Retina (tissue), 1 donor: ENCODE results near the gene VPS37C.
A peak's percentile ranks its signal among the peaks of the same experiment; 100 is the strongest.

ENCODE experiments used
- DNase-seq: peaks from one replicate; pipeline ENCODE4 v3.0.0-alpha.2; 2016

VPS37C gene

DNA sequence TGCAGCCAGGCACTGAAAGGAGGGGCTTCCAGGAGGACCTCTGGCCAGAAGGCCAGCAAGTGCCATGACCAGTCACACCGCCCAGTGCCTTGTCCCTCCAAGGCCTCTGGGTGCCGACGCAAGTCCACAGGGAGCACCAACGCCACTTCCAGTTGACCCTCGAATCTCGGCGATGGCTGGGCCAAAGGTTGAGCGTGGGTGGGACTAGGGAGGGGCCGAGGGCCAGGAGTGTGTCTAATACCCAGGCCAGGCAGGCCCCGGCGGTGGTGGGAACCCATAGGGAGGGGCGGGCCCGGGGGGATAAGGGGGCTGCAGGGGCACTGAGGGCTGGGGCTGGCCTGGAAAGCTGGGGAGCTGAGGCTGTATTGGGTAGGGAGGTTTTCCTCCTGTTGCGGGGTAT is 29.6 kb downstream of the VPS37C start:
- no peak for DNase-seq

DNA sequence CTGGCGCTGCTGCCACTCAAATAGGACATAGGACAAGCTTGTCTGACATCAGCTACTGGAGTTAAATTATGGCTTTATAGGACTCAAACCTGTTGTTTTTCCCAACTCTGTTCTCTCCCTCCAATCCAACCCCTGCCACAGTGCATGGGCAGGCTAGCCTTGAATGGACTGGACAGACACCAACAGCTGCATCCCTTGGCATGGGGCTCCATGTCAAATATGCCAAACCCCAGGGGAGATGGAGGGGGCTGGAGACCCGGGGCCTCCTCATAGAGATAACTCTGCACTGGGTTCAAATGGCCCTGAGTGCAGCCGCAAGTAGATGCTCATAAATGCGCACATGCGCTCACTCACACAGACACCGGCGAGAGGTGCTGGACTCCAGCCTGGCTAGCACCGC is 30.0 kb downstream of the VPS37C start:
- no peak for DNase-seq

DNA sequence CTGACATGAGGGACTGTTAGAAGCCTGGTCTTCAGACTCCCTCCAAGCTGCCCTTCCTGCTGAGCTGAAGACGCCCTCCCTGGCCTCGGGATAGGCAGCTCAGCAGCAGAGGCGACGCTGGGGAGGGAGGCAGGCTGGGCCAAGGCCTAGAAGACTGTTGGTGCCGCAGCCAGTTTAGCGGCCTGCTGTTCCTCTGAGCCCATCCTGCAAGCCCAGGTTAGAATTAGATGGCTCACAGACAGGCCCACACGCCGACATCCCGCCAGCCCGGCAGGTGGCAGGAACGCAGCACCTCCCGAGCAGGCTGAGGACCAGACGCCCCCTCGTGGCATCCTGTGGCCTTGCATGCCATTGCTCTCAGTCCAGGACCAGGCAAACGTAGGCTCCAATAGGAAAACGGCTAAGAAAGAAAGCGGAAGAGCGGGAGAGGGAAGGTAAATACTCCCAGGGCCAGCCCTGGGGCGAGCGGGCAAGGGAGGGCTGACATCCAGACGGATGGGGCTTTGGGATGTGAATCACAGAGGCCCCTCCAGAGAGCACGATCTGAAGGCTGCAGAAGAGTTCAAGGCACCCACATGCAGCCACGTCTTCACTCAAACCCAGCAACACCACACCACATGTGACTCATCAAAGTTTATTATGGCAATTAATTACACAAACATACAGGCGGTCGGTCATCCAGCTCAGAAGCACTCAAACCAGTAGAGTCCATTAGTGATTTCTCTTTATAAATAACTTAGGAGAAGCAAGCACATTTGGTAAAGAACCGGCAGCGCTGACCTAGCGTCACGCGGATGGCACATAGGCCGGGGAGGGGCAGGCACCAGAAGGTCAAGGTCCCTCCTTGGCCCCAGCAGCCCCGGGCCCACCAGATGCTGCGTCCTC is 31.3 kb downstream of the VPS37C start:
- peak; percentile 92 for DNase-seq

DNA sequence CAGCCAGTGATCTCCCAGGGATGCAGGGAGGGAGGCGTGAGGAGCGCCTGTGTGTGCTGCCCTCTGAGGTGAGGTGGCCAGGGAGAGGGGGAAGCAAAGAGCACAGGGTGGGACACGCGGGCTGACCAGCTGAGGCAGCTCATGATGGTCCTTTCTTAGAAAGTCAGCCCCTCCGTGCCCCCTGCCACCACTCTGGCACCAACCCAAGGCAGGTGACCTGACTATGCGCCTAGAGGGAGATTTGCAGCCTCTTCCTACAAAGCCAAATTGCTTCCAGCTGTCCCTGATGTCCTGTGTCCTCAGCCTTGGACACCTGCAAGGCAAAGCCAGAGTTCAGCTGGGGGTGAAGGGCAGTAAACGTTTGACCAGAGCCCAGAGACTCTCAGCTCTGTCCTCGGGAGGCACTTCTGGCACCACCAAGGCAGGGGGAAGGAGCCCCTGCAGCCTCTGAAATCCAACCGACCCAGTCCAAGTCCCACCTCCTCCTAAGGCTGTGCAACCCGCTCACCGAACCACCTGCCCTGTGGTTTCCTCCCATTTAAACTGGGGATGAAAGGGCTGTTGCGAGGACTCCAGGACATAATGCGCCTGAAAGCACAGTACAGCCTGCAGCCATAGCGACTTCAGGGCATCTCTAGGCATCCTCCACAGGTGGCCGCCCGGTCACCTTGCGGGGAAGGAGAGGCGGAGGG is 32.1 kb downstream of the VPS37C start:
- no peak for DNase-seq

DNA sequence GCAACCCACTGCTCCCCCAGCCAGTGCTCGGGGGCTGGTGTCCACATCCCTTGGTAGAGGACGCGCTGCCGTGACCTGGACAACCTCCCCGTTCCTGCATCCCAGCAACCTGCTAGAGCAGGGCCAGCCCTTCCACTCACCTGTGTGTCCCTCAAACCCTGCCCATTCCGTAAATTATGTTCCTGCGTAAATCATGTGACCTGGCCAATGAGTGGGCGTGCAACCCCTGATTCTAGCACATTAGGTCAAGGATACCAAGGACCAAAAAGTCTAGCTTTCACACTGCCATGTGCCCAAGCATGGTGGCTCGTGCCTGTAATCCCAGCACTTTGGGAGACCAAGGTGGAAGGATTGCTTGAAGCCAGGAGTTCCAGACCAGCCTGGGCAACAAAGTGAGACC is 33.2 kb downstream of the VPS37C start:
- no peak for DNase-seq

DNA sequence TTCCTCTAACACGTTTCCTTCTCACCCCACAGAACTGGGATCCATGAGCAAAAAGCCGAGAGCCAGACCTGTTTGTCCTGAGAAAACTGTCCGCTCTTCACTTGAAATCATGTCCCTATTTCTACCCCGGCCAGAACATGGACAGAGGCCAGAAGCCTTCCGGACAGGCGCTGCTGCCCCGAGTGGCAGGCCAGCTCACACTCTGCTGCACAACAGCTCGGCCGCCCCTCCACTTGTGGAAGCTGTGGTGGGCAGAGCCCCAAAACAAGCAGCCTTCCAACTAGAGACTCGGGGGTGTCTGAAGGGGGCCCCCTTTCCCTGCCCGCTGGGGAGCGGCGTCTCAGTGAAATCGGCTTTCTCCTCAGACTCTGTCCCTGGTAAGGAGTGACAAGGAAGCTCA is 35.0 kb downstream of the VPS37C start:
- DNase-seq = peak; percentile 63

DNA sequence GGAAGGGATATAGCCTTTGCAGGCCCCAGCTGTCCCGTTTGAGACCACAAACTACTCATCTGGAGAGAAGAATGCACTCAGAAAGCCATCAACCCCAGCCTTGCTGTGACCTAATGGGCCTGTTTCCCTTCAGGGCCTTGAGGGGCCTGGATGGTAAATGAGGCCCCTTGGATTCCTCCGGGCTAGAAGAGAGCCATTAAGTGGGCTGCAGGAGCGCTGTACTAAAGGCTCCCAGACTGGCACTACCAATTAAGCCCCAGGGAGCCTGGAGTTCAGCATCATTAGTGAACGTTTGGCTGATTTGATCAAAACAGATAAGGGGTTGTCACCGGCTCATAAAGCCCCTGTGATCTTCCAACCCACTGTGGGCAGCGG is 35.9 kb downstream of the VPS37C start:
- peak; percentile 86 for DNase-seq

DNA sequence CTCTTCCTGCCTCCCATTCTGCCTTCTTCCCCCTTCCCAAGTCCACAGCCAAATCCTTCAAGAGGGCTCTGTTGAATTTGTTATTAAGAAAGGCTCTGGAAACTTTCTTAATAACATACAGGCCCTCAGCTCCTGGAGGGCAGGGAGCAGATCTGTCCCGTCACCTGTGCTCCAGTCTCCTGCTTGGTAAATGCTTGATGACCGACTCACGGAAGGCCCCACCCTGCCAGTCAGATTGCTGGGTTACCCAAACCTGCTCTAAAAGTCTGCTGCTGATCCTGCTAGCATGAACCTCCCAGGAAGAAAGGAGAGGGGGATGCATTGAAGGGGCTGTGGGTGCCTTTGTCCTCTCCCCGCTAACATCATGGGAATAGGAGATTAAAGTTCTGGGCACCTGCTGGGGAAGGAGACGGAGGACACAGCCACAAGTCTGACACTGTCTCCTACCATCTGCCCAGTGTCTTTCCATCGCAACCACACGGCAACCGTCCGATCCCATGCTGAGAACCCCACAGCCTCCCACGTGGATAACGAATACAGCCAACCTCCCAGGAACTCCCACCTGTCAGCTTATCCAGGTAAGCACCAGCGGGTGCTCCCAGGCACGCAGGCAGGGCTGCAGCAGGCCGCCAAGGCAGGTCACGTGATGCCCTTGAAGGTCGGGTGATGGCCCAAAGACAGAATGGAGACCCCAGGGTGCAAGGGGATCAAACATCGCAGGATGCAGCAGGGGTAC is 36.5 kb downstream of the VPS37C start:
- no peak for DNase-seq

DNA sequence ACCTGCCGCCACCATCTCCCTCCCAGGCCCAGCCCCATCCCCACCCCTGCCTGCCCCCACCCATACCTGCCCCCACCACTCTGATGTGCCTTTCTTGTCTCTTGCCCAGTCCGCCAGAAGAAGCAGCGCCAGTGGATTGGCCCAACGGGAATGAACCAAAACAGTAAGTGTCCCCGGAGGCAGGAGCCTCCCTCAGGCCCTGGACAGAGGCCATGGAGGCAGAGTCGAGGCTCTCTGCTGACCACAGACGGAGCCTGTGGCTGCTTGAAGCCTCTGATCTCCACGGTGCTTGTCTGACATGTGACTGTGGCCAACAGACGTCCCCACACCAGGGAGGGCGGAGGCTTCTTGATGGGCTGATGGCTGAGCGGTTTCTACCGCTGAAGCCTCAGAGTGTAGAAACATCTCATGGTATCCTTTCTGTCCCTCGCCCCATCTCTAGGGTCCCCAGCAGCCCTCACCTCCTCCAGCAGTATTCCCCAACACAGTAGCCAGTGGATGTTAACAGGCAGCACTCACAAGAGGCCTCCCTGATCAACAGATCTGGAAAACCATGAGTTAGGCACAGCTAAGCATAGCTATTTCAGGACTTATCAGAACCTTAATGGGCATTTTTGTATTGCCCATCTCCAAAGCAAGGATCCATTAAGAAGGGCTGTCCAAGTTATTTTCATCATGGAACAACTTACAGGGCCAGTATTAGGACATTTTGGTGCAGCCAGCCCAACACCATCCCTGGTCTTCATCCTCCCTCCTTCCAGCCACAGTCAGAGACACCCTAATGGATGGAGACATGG is 37.3 kb downstream of the VPS37C start:
- DNase-seq = peak; percentile 29

DNA sequence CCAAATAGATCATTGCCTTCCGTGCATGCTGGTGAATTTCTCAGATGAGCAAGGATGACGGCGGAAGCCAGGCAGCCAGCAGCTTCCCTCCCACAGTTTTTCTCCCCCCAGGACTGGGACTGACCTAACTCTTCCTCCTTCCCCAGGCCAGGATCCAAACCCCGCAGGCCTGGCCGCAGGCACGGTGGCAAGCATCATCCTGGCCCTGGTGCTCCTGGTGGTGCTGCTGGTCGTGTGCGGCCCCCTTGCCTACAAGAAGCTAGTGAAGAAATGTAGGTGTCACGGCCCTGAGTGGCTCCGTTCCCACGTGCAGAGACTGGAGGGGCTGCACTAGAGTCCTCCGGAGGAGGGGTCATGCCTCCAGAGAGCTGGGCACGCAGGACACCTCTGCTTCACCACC is 38.5 kb downstream of the VPS37C start:
- no peak for DNase-seq

DNA sequence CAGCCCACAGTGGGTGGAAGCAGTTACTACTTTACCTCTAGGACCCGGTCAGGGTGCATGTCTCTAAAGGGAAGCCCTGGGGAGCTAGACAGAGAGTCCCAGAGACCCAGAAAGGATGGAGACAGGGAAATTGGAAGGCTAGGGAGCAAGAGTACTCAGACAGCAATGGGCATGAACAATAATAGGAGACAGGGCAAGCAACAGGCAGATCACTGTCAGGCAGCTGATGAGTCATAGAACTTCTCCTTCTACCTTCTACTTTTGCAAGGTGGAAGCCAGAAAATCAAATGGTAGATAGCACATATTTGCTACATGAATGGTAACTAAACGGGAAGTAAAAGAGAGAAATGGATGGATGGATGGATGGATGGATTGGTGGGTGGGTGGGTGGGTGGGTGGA is 39.3 kb downstream of the VPS37C start:
- DNase-seq = no peak

DNA sequence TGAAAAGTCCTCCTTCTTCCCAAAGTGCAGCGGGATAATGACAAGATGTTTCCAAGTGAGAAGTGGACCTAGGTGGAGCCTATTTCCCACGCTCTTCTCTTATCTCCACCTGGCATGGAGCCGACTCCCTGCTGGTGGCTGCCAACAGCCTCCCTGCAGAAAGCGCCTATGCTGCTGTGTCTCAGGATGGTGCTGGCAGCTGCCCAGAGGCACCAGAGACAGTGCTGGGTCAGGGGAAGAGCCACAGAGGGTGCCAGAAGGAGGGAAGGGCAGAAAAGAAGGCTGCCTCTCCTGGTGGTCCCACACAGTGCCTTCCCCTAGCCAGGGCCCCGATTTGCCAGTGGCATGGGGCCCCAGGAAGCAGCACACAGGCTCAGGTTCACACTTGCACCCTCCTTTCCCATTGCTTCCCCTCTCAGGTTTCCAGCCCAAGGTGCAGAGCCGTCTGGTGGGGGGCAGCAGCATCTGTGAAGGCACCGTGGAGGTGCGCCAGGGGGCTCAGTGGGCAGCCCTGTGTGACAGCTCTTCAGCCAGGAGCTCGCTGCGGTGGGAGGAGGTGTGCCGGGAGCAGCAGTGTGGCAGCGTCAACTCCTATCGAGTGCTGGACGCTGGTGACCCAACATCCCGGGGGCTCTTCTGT is 39.9 kb downstream of the VPS37C start:
- DNase-seq = no peak

DNA sequence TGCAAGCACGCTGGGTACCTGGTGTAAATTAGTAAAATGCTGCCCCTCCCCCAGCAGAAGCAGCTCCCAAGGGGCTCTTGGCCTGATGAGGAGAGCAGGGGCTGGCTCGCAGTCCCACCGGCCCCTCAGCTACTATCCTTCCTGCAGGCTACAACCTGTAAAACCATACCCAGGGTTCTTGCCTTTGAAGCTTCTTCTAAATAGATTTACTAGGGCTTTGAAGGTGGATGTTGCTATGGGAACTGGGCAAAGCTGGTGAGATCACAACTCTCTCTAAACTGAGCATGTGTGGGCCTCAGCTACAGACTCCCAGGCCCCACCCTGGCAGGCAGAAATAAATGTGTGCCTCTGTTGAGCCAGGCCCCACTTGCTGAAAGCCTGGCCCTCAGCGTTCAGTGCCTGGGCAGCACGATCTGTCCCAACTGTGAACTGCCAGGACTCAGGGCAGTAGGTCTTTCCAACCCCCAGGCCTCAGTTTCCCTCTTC is 40.5 kb downstream of the VPS37C start:
- peak; percentile 33 for DNase-seq

DNA sequence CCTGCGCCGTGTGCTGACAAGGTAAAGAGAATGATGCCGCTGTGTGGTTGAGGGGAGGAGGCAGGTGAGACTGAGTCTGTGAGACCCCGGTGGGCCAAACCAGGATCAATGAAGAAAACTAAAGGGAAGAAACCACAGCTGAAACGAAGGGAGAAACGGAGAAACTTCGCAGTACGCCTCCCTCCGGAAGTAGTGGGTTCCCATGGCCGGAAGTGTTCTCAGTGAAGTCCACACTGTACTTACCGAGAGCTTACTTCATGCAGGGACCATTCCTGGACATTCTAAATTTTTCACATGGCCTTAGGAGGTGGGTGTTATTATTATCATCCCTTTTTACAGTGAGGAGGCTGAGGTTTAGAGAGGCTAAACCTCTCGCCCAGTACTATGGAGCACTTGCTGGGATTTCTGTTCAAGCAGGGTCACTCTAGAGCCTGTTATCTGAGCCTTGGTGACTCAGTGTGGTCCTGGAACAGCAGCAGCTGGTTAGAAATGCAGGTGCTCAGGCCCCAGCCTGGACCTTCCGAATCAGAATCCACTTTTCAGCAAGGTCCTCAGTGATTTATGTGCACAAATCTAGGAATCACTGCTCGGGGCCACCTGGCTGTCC is 41.0 kb downstream of the VPS37C start:
- no peak for DNase-seq

DNA sequence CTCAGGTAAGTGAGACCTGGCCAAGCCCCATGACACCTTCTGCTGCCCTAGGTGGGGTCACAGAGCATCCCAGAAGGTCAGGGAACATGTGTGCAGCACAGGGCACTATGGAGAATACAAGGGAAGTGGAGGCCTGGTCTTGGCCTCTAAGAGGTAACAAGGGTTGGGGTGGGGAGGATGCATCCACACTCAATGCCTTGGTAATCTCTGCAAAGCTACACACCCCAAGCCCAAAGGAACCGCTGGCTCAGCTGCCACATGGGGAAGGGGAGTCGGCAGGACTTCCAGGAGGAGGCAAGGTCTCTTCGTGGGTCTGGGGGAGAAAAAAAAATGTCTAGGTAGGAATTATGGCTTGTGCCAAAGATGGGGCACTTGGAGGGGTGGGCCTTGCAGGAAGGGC is 41.7 kb downstream of the VPS37C start:
- DNase-seq = no peak

DNA sequence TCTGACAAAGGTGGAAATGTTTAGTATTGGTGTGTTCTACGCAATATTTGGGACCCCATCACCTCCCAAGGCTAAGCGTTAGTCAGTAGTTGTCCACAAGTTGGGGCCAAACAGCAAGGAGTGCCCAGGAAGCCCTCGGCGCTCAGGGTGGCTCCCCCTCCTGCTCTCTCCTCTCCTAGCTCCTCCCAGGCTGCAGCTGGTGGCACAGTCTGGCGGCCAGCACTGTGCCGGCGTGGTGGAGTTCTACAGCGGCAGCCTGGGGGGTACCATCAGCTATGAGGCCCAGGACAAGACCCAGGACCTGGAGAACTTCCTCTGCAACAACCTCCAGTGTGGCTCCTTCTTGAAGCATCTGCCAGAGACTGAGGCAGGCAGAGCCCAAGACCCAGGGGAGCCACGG is 42.2 kb downstream of the VPS37C start:
- DNase-seq = no peak

DNA sequence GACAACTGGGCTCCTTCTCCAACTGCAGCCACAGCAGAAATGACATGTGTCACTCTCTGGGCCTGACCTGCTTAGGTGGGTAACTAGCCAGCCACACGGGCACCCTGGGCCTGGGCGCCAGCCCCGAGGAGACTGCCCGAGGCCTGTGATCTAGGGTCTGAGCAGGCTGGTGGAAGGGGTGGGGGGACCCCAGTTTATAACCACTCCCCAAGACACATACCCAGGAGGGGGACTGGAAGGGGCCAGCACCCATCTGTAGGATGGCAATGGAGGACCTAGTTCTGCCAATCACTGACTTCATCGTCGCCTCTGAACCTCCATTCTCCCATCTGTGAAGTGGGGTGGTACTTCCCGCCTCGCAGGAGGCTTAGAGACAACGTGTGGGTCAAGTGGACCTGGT is 42.8 kb downstream of the VPS37C start:
- DNase-seq = no peak

DNA sequence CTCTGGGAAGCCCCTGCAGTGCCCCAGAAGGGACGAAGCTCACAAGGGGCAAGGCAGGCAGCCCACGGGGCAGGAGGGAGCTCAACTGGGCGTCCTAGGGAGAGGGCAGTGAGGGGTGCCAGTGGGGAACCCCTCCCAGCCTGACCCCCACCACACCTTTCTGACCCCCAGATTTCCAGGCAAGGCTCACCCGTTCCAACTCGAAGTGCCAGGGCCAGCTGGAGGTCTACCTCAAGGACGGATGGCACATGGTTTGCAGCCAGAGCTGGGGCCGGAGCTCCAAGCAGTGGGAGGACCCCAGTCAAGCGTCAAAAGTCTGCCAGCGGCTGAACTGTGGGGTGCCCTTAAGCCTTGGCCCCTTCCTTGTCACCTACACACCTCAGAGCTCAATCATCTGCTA is 43.2 kb downstream of the VPS37C start:
- no peak for DNase-seq

DNA sequence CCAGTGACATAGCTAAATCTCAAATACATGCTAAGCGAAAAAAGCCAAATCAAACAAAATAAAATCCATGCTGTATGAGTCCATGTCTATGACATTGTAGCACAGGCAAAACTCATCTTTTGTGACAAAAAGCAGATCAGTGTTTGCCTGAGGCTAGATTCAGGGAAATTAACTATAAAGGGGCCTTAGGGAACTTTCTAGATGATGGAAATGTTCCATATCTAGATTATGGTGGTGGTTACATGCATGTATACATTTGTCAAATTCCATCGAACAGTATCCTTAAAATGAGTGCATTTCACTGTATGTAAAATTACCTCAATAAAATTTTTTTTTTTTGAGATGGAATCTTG is 44.1 kb downstream of the VPS37C start:
- no peak for DNase-seq

DNA sequence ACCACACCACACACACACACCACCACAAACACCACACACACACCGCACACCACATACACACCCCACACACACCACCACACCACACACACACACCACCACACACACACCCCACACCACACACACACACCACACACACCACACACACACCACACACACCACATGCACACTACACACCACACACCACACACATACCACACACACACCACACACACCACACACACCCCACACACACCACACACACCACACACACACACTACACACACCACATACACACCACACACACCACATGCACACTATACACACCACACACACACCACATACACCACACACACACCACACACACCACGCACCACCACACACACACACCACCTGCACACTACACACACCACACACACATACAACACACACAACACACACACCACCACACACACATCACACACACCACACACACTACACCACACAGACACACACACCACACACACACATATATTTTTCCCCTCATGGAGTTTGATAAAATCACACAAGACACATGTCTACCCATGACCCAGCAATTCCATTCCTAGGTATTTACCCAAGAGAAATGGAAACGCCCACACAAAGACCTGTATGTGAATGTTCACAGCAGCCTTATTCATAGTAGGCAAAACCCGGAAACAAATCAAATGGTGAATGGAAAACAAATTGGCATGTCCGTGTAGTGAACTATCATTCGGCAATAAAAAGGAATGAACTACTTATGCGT is 44.6 kb downstream of the VPS37C start:
- DNase-seq = no peak
